GM18502 (cell line): ENCODE measurements around the gene WDTC1.

Source experiments
- ATAC-seq: cut with Tn5 transposase; IDR thresholded peaks from one replicate; pipeline ENCODE4 v1.9.1; 2021; ENCODE audit warnings: mild to moderate bottlenecking; ENCODE audit not compliant: unreplicated experiment, poor library complexity

The WDTC1 gene

DNA sequence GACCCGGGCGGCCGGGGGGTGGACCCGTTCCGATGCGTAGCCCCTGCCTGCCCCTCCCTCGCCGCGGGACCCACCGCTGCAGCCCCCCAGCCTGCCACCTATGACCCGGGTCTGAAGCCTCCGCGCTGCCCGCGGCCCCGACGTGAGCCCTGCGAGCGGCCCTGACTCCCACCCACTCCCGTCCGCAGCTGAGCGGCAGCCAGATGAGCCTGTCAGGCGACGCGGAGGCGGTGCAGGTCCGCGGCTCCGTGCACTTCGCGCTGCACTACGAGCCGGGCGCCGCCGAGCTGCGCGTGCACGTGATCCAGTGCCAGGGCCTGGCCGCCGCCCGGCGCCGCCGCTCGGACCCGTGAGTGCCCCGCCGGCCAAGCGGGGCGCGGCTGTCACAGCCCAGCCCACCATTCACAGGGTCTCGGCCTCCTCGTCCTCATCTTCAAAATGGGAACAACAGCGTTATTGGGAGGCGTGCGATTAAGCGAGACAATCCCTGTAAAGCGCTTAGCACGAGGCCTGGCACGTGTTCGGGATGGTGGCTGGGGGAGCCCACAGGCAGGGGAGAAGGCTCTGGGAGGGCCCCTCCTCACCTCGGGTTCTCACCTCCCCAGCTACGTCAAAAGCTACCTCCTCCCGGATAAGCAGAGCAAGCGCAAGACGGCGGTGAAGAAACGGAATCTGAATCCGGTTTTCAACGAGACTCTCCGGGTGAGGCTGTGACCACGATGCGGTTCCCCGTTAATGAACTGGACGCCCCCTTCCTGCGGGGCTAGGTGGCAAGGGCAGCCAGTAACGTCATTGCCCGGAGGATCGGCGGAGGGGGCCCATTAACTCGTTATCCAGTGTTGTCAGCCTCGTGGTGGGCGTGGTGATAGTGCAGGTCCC lies 115.6 kb downstream of the WDTC1 start:
- no peak for ATAC-seq

DNA sequence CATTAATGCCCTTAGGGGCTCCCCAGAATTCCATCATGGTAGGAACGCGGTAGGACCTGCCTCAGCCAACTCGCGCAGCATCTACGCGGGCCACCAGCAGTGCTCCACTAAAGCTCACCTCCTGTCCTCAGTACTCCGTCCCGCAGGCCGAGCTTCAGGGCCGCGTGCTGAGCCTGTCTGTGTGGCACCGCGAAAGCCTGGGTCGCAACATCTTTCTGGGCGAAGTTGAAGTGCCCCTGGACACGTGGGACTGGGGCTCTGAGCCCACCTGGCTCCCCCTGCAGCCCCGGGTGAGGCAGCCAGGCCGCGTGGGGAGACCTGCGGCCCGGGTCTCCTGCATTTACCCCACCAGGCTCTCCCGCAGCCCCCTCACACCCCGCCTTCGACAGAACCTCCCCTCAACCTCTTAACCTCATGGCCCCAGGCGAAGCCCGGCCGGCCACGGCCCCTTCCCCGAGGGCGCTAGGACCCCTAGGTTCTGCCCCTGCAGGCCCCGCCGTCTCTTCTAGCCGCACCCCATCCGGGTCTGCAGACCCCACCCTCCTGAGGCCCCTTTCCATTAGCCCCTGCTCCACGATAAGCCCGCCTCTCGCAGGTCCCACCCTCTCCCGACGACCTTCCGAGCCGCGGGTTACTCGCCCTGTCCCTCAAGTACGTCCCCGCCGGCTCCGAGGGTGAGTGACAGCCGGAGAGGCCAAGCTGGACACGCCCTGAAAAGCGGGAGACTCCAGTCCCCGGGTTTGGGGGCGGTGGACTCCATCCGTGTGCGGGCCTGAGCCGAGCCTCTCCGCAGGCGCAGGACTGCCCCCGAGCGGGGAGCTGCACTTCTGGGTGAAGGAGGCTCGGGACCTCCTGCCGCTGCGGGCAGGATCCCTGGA lies 116.5 kb downstream of the WDTC1 start:
- no peak for ATAC-seq

DNA sequence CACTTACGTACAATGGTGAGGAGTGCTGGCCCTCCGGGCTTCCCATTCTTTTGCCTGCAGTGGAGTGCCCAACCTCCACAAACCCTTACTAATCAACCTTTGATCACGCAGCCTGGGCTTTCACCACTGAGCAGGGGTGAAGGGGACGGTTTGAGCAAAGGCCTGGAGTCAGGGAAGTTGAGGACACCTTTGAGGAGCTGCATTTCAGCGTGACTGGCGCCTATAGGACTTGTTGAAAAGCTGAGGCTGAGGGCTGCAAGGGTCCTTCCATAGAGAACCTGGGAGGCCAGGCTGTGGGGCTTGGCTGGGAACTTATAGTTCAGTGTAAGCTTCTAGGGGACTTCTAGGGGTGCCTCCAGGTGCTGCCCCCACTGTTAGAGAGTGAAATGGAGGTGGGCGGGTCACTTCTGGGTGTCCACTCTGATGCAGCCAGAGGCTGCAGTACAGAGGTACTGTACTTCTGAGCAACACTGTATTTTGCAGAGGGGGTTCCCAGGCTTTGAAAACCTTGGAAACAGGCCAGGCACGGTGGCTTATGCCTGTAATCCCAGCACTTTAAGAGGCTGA lies 117.2 kb downstream of the WDTC1 start:
- ATAC-seq = no peak

DNA sequence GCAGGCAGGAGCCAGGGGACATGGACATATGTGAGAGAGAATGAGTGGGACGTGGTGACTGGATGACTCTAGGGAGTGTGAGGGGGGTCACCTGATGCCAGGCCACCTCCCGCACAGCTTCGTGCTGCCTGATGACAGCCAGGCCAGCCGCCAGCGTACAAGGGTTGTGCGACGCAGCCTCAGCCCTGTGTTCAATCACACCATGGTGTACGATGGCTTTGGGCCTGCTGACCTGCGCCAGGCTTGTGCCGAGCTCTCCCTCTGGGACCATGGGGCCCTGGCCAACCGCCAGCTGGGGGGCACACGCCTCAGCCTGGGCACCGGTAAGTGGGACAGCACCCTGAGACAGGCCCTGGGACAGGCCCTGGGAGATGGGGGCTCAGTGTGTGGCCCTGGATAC lies 118.7 kb downstream of the WDTC1 start:
- no peak for ATAC-seq

DNA sequence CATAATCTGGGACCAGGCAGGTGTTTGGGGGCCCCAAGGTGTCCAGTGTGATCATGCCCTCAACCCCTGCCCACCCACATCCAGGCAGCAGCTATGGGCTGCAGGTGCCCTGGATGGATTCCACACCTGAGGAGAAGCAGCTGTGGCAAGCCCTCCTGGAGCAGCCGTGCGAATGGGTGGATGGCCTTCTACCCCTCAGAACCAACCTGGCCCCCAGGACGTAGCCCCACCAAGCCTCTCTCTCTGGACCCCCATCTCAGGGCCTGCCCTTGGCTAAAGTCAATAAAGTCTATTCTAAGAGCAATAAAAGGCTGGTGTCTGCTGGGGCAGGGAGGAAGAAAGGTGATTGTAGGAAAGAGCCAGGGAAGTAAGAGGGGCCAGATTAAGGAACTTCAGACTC lies 119.2 kb downstream of the WDTC1 start:
- ATAC-seq = no peak

DNA sequence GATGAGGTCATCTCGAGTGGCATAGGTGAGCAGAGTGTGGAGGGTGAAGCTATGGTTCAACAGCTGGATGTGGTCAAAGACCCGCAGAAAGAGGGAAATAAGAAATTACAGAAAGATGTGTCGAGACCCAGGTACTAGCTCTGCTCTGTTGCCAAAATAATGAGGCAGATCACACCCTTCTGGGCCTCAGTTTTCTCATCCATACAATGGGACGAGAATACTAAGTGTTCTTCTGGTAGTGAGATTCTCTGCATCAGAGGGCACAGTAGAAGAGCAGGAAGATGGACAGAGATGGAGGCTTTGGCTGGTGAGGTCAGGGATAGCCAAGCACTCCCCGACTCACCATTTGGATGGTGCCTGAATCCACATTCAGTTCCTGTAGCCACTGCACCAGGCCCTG lies 121.3 kb downstream of the WDTC1 start:
- no peak for ATAC-seq

DNA sequence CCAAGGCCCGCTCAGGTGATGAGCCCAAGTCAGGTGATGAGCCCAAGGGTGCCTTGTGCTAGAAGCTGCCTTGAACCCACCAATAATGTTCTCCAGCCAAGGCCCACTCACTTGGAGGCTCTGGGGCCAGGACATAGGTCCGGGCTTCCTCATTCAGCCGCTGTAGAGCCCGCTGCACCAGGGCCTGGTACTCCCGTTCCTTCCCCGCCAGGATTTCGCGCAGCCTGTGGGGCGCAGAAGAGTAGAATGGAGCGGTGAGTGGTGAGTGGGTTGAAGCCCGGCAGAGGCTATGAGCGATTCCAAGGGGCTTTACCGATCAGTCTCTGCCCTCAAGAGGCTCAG lies 121.8 kb downstream of the WDTC1 start:
- ATAC-seq = no peak

DNA sequence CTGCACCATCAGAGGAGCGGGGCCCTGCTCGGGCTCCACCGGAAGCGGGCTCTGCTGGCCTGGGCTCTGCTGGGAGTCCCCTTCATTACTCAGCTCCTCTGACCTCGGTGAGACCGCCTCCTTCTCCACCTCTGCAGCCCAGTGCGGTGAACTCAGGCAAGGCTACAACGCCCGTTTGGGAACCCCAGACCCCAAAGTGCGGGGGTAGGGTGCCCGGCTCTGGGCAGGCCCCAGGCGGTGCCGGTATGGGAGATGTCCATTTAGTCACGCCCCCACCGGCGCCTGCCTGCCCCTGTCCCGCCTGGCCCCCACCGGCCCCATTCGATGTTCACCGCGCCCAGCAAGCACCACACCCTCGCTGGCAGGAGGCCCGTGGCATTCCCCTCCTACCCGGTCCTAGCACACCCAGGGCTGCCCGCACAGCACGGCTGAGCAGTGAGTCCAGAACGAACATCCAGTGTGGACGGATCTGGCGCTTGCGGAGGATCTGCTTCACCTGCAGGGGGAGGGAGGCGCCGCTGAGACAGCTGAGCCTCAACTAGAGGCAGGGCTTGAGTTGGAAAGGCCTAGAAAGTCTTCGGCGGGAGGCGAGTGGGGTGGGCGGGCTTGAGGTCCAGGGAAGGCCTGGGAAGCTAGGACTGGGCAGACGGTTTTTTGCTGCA lies 122.3 kb downstream of the WDTC1 start:
- no peak for ATAC-seq

DNA sequence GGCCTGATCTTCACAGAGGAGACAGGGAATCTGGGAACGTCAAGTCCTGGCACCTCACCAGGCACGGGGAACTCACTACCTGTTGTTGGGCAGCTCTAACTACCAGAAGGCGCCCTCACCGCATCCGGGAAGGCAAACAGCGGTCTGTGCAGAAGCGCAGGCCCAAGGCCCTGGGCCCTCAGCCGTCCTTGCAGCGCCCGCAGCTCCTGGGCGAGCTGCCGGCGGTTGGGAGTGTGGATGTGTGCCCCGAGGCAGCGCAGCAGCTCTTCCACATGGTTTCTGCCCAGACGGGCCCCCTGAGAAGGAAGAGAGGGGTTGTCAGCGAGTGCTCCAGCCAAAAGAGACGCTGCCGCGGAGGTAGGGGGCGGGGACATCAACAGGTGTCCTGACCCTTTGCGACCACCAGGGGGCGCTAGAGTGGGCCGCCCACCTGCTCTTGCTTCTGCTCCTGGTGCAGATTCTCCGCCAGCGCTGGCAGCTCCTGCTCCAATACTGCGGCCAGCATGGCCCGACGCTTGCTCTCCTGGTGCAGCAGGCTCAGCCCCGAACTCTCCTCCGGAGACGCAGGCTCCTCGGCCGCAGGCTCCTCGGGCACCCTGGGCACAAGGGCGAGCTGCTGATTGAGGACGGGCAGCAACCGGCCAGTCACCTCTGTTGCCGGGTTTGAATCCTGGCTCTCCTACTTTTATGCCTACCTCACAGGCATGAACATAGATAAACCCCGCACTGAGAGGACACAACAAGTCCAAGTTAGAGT lies 123.0 kb downstream of the WDTC1 start:
- peak; percentile 57 for ATAC-seq
